Measurements from ENCODE around the gene LCORL. TPM values are rescaled to one million over a fixed set of nuclear protein-coding genes. Genes with fewer than 3 reads are reported as not detected.
"Not testable (repeated sequence)": the region's sequence is repeated elsewhere in the genome, so short reads cannot be mapped to it uniquely, and the experiment has no call there.

LCORL gene
- total RNA-seq, 1 donor = 16.4 TPM

DNA sequence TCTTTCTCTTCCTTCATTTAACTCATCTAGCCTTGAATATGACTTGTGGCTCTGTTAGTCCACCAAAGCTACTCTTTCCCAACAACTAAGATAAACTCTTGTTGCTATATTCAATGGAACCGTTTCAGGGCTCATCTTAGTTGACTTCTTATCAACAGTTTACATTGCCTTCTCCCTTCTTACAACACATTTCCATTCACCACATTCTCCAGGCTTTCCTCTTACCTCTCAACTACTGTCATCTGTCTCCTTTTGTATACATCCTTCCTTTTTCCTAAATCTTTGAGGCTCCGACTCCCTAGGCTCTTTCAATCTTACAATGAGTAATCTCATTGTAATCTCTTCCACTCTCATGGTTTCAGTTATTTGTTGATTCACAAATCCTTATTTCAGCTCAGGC lies 152.2 kb downstream of the LCORL start:
- Histone ChIP-seq H3K9me3 (ENCODE audit: low read depth, low read length) (no peaks in the 10 kb centered on the region), H3K4me3 (ENCODE audit: low read length) (no peak overlapping the region), H3K4me1 (ENCODE audit: insufficient read depth, low read length) (no peaks in the 10 kb centered on the region), H3K27me3 (ENCODE audit: insufficient read depth, low read length) (no peaks in the 10 kb centered on the region)

DNA sequence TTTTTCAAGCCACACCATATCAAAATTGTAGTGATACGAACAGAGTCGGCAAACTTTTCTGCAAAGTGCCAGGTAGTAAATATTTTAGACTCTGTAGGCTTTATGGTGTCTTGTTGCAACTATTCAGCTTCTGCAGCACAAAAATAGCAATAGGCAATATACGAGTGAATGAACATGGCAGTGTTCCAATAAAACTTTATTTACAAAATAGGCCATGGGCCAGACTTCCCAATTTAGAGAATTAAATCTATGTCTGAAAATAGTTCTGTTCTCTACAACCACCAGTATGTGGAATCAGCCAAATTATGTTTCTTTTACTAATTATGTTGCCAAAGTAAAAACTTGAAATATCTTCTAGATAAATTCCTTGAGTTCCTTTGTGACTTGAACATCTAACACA lies 154.3 kb downstream of the LCORL start:
- Histone ChIP-seq H3K27me3 (ENCODE audit: insufficient read depth, low read length) (no peaks in the 10 kb centered on the region), H3K9me3 (ENCODE audit: low read depth, low read length) (no peaks in the 10 kb centered on the region), H3K4me1 (ENCODE audit: insufficient read depth, low read length) (no peaks in the 10 kb centered on the region), H3K4me3 (ENCODE audit: low read length) (no peak overlapping the region)

GRCh38 chr4:17866810-17867209 lies 154.7 kb downstream of the LCORL start:
- no peaks in the 10 kb centered on the region for H3K4me1 ChIP-seq (ENCODE audit: insufficient read depth, low read length)
- no peak overlapping the region for H3K4me3 ChIP-seq (ENCODE audit: low read length)
- H3K9me3 ChIP-seq (ENCODE audit: low read depth, low read length) = no peaks in the 10 kb centered on the region
- H3K27me3 ChIP-seq (ENCODE audit: insufficient read depth, low read length) = no peaks in the 10 kb centered on the region

DNA sequence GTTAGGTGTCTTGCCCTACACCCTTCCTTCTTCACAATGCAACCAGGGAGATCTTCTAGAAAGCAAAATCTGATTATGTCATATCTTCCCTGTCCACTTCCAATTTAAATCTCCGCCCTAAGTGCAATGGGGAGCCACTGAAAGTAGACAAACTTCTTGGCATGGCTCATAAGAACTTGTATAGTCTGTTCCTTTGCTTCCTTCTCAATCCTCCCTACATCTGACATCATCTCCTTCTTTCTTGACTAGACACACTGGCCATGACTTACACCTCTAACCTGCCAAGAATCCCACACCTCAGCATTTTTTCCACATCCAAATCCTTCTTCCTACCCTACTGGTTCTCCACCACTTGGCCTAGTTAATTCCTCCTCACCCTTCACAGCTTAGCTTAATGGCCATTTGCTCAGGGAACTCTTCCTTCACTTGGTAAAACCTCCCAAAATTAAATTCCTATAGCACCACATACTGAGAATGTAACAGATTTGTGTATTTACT lies 155.6 kb downstream of the LCORL start:
- H3K4me1 ChIP-seq (ENCODE audit: insufficient read depth, low read length) = no peaks in the 10 kb centered on the region
- H3K9me3 ChIP-seq (ENCODE audit: low read depth, low read length) = no peaks in the 10 kb centered on the region
- no peak overlapping the region for H3K4me3 ChIP-seq (ENCODE audit: low read length)
- H3K27me3 ChIP-seq (ENCODE audit: insufficient read depth, low read length) = no peaks in the 10 kb centered on the region

DNA sequence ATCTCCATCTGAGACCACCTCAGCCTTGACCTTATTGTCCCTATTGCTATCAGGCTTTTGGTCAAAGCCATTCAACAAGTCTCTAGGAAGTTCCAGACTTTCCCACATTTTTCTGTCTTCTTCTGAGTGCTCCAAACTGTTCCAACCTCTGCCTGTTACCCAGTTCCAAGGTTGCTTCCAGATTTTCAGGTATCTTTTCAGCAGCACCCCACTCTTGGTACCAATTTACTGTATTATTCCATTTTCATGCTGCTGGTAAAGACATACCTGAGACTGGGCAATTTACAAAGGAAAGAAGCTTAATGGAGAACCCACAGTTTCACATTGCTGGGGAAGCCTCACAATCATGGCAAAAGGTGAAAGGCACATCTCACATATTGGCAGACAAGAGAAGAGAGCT lies 159.6 kb downstream of the LCORL start:
- not testable (repeated sequence) for H3K4me1 ChIP-seq (ENCODE audit: insufficient read depth, low read length); H3K9me3 ChIP-seq (ENCODE audit: low read depth, low read length); H3K4me3 ChIP-seq (ENCODE audit: low read length); H3K27me3 ChIP-seq (ENCODE audit: insufficient read depth, low read length)

DNA sequence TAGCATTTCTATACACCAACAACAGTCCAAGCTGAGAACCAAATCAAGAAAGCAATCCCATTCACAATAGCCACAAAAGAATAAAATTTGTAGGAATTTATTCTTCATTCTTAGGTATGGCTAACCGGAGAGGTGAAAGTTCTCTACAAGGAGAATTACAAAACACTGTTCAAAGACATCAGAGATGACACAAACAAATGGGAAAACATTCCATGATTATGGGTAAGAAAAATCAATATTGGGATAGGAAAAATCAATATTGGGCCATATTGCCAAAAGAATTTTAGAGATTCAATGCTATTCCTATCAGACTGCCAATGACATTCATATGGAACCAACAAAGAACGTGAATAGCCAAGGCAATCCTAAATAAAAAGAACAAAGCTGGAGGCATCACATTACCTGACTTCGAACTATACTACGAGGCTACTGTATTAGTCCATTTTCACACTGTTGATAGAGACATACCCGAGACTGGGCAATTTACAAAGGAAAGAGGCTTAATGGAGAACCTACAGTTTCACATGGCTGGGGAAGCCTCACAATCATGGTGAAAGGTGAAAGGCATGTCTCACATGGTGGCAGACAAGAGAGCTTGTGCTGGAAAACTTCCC lies 161.7 kb downstream of the LCORL start:
- H3K4me3 ChIP-seq (ENCODE audit: low read length) = no peak overlapping the region
- no peaks in the 10 kb centered on the region for H3K4me1 ChIP-seq (ENCODE audit: insufficient read depth, low read length)
- no peaks in the 10 kb centered on the region for H3K27me3 ChIP-seq (ENCODE audit: insufficient read depth, low read length)
- H3K9me3 ChIP-seq (ENCODE audit: low read depth, low read length) = no peaks in the 10 kb centered on the region

GRCh38 chr4:17854036-17854435 lies 167.5 kb downstream of the LCORL start:
- H3K9me3 ChIP-seq (ENCODE audit: low read depth, low read length) = no peaks in the 10 kb centered on the region
- no peaks in the 10 kb centered on the region for H3K4me1 ChIP-seq (ENCODE audit: insufficient read depth, low read length)
- no peaks in the 10 kb centered on the region for H3K27me3 ChIP-seq (ENCODE audit: insufficient read depth, low read length)
- no peak overlapping the region for H3K4me3 ChIP-seq (ENCODE audit: low read length)

- no peaks in the 10 kb centered on the region for H3K4me1 ChIP-seq (ENCODE audit: insufficient read depth, low read length)
- H3K27me3 ChIP-seq (ENCODE audit: insufficient read depth, low read length) = no peaks in the 10 kb centered on the region
- H3K9me3 ChIP-seq (ENCODE audit: low read depth, low read length) = no peaks in the 10 kb centered on the region
- H3K4me3 ChIP-seq (ENCODE audit: low read length) = no peak overlapping the region
Measured at GRCh38 chr4:17851959-17852358, 169.6 kb downstream of the LCORL start.

GRCh38 chr4:17850295-17850694 lies 171.3 kb downstream of the LCORL start:
- H3K9me3 ChIP-seq (ENCODE audit: low read depth, low read length); H3K4me1 ChIP-seq (ENCODE audit: insufficient read depth, low read length); H3K27me3 ChIP-seq (ENCODE audit: insufficient read depth, low read length); H3K4me3 ChIP-seq (ENCODE audit: low read length): not testable (repeated sequence)

DNA sequence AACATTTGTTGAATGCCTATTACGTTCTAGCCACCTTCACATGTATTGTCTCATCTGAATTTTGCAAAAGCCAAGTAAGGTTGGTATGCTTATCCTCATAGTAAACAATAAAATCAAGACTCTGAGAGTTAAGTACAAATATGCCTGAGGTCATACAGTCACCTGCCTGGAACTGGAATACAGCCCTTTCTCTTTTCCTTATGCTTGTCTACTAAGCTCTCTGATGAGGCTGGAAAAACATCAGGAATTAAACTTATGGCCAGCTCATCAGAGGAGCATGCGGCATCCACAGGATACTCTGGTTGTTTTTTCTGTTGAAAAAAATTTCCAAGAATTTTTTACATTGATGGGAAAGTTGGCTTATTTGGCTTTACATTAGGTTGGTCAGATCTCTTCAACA lies 175.3 kb downstream of the LCORL start:
- Histone ChIP-seq H3K9me3 (ENCODE audit: low read depth, low read length) (no peaks in the 10 kb centered on the region), H3K4me3 (ENCODE audit: low read length) (no peak overlapping the region), H3K27me3 (ENCODE audit: insufficient read depth, low read length) (no peaks in the 10 kb centered on the region), H3K4me1 (ENCODE audit: insufficient read depth, low read length) (no peaks in the 10 kb centered on the region)

DNA sequence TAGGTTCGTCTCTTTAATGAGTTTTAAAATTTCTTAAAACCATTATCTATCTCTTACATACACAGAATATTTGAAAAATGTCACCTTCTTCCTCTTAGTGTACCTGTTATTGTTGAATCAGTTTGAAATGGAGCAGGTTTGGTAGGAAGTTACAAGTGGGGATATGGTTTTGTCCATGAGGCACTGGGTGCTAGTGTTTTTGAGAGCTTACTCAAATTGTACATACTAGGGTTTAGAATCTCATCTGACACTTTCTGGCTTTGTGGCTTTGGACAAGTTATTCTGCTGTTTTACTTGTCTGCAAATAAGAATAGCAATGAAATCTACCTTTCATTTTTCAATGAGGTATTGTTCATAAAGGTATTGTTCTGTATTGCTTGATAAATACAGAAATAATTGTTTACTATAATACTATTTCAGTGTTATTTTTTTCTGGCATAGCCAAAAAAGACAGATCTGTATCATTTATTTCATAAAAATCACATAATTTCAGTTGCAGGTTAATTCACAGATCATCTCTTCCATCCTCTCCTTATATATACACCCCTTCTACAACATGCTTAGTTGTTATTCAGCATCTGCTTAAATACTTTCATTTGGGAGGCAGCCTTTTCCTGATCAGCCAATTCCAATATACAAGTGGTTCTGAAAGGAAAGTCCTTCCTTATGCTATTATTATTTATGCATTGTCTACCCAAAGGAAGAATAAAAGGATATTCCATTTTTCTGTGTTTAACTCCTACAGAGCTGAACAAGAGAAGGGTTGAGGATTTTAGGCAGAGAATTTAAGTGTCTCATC lies 197.5 kb downstream of the LCORL start:
- Histone ChIP-seq H3K9me3 (ENCODE audit: low read depth, low read length) (no peaks in the 10 kb centered on the region), H3K4me3 (ENCODE audit: low read length) (no peak overlapping the region), H3K27me3 (ENCODE audit: insufficient read depth, low read length) (no peaks in the 10 kb centered on the region), H3K4me1 (ENCODE audit: insufficient read depth, low read length) (no peaks in the 10 kb centered on the region)

- Histone ChIP-seq H3K4me1 (ENCODE audit: insufficient read depth, low read length) (peaks cover 13% of the 10 kb centered on the region), H3K4me3 (ENCODE audit: low read length) (no peak overlapping the region), H3K9me3 (ENCODE audit: low read depth, low read length) (no peaks in the 10 kb centered on the region), H3K27me3 (ENCODE audit: insufficient read depth, low read length) (no peaks in the 10 kb centered on the region)
Measured at GRCh38 chr4:17817027-17817426, 204.5 kb downstream of the LCORL start.

DNA sequence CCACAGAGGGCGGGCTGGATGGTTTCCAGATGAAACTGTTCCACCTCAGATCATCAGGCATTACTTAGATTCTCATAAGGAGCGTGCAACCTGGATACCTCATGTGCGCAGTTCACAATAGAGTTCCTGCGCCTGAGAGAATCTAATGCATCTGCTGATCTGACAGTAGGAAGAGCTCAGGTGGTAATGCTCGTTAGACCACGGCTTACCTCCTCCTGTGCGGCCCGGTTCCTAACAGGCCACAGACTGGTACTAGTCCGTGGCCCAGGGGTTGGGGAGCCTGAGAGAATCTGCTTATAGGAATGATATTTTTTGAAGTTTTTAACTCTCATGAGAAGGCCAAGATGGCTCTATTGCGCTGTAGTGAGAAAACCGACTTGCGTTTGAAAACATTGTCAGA lies 205.4 kb downstream of the LCORL start:
- Histone ChIP-seq H3K27me3 (ENCODE audit: insufficient read depth, low read length) (no peaks in the 10 kb centered on the region), H3K4me1 (ENCODE audit: insufficient read depth, low read length) (peaks cover 21% of the 10 kb centered on the region), H3K4me3 (ENCODE audit: low read length) (no peak overlapping the region), H3K9me3 (ENCODE audit: low read depth, low read length) (no peaks in the 10 kb centered on the region)

DNA sequence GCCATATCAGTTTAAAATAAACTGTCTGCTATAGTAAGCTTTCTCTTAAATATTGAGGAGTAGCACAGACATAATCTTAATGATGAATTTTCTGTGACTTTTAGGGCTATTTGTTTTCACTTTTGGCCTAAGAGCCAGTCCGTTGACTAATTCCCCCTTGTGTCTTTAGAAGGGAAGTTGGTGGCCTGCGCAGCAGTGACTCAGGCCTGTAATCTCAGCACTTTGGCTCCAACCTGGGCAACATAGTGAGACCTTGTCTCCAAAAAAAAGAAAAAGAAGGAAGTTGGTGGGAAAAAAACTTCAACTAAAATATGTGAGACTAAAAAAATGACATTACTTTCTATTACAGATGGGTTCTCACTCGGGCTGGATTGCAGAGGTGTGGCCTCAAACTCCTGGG lies 207.4 kb downstream of the LCORL start:
- H3K4me1 ChIP-seq (ENCODE audit: insufficient read depth, low read length) = peaks cover 32% of the 10 kb centered on the region
- H3K4me3 ChIP-seq (ENCODE audit: low read length) = no peak overlapping the region
- H3K27me3 ChIP-seq (ENCODE audit: insufficient read depth, low read length) = no peaks in the 10 kb centered on the region
- H3K9me3 ChIP-seq (ENCODE audit: low read depth, low read length) = no peaks in the 10 kb centered on the region

GRCh38 chr4:17812801-17813200 lies 208.8 kb downstream of the LCORL start:
- no peaks in the 10 kb centered on the region for H3K27me3 ChIP-seq (ENCODE audit: insufficient read depth, low read length)
- no peaks in the 10 kb centered on the region for H3K9me3 ChIP-seq (ENCODE audit: low read depth, low read length)
- H3K4me1 ChIP-seq (ENCODE audit: insufficient read depth, low read length) = peaks cover 40% of the 10 kb centered on the region
- H3K4me3 ChIP-seq (ENCODE audit: low read length) = no peak overlapping the region

- Histone ChIP-seq H3K9me3 (ENCODE audit: low read depth, low read length) (no peaks in the 10 kb centered on the region), H3K27me3 (ENCODE audit: insufficient read depth, low read length) (no peaks in the 10 kb centered on the region), H3K4me1 (ENCODE audit: insufficient read depth, low read length) (peaks cover 47% of the 10 kb centered on the region), H3K4me3 (ENCODE audit: low read length) (no peak overlapping the region)
Measured at GRCh38 chr4:17812125-17812524, 209.4 kb downstream of the LCORL start.
